ENCODE measurements around the gene PTCD2. TPM values are rescaled to one million over a fixed set of nuclear protein-coding genes. Genes with fewer than 3 reads are reported as not detected.

PTCD2 gene
- total and polyA plus RNA-seq, 2 of the 8 experiments (the other 6 are each of a cell fraction or from before 2014, with no cell fraction given), result 7.3 to 15.4 TPM

GRCh38 chr5:72355706-72356299 lies 35.6 kb downstream of the PTCD2 start:
- Histone ChIP-seq H4K20me1 (replicated peaks in 1 of 2; ENCODE audit: control insufficient read depth in 1 of 2, insufficient read depth in 2 of 2, low read length in 2 of 2) (no peaks in the 10 kb centered on the region), H2BK5ac (ENCODE audit: low read depth, low read length) (no peak overlapping the region), H3K27ac (ENCODE audit: low read depth, low read length) (no peak overlapping the region), H4K91ac (replicated peaks; ENCODE audit: insufficient read length, low read length) (no peak overlapping the region), H3K18ac (ENCODE audit: extremely low read depth, low read length) (no peak overlapping the region), H2BK20ac (ENCODE audit: low read length) (no peak overlapping the region), H3K56ac (replicated peaks; ENCODE audit: insufficient read length, low read depth, low read length) (no peak overlapping the region), H3K23ac (ENCODE audit: insufficient read length) (no peak overlapping the region), H3K4me2 (ENCODE audit: insufficient read depth in 1 of 2, low read depth in 2 of 2, low read length in 2 of 2) (no peak overlapping the region), H3K9ac (replicated peaks in 1 of 4; ENCODE audit: extremely low read depth in 1 of 4, low read depth in 3 of 4, low read length in 3 of 4) (no peak overlapping the region), H2BK15ac (ENCODE audit: low read length) (no peak overlapping the region), H2BK120ac (replicated peaks; ENCODE audit: low read depth, low read length) (no peak overlapping the region), H3K4me3 (ENCODE audit: extremely low read depth in 1 of 4, insufficient read depth in 2 of 4, low read depth in 3 of 4, low read length in 4 of 4) (no peak overlapping the region), H3K14ac (ENCODE audit: insufficient read length) (no peak overlapping the region), H3K4ac (replicated peaks; ENCODE audit: insufficient read length, low read depth, low read length) (no peak overlapping the region), H3K27me3 (replicated peaks in 1 of 4; ENCODE audit: control insufficient read depth in 3 of 4, extremely low read depth in 1 of 4, insufficient read depth in 3 of 4, low read length in 3 of 4) (no peaks in the 10 kb centered on the region), H3K36me3 (ENCODE audit: control insufficient read depth in 2 of 4, insufficient read depth in 4 of 4, low read length in 3 of 4) (peaks cover 0 to 10% (median 5%) of the 10 kb centered on the region in 4 experiments; a peak in 4 of 8 replicates), H4K5ac (ENCODE audit: insufficient read length, low read depth, low read length) (no peak overlapping the region), H4K8ac (ENCODE audit: extremely low read depth, insufficient read depth, low read length) (no peak overlapping the region), H2BK12ac (ENCODE audit: low read depth, low read length) (no peak overlapping the region), H3K4me1 (replicated peaks in 1 of 4; ENCODE audit: control insufficient read depth in 3 of 4, insufficient read depth in 4 of 4, low read length in 3 of 4) (no peaks in the 10 kb centered on the region), H3K9me3 (ENCODE audit: insufficient read depth in 2 of 2, low read depth in 1 of 2, low read length in 1 of 2) (no peaks in the 10 kb centered on the region), H3K23me2 (ENCODE audit: low read depth, low read length) (no peaks in the 10 kb centered on the region), H2AK5ac (ENCODE audit: low read depth, low read length) (no peak overlapping the region), H3K79me1 (ENCODE audit: low read depth, low read length) (no peaks in the 10 kb centered on the region), H2AFZ (ENCODE audit: low read length) (no peak overlapping the region), H3K79me2 (ENCODE audit: control insufficient read depth in 1 of 2, insufficient read depth in 2 of 2, low read length in 2 of 2) (no peaks in the 10 kb centered on the region)
- peak; percentile 79 for FAIRE-seq
- 79% methylated on average over 5 of the region's 5 CpGs; no CpG with 5 or more reads in 1 of the 2 experiments for WGBS, 2 experiments (ENCODE audit: extremely low coverage in 1 of 2, insufficient coverage in 1 of 2, insufficient read length in 1 of 2, insufficient replicate concordance in 2 of 2, low coverage in 1 of 2, low lambda C conversion rate in 2 of 2, missing lambda C conversion rate in 1 of 2)
- ChIA-PET POLR2A (ENCODE audit: partially characterized antibody) (interaction anchor here (1.0 to 1.2 kb wide), 2 partner anchors 19 to 36 kb away, joined by 3 read pairs; partner anchors contain the start of genes MRPS27 and PTCD2), CTCF (ENCODE audit: partially characterized antibody) (interaction anchor here (0.6 to 5.2 kb wide), 23 partner anchors 10 to 200 kb away, joined by 3 to 38 read pairs (median 3); no protein-coding TSS in a partner anchor)
- DNase-seq (ENCODE audit: low read depth in 1 of 2, low spot score in 2 of 2), result no peak
- TF ChIP-seq CBX8 (IDR thresholded peaks at IDR 0.05; ENCODE audit: borderline replicate concordance, low read depth, low read length) (no peak), ATF3 (IDR thresholded peaks at IDR 0.05; ENCODE audit: insufficient read depth, low read depth, low read length) (no peak), RXRA (IDR thresholded peaks at IDR 0.05; ENCODE audit: insufficient read depth, low read depth, low read length) (no peak), TAF7 (optimal IDR thresholded peaks at IDR 0.05; ENCODE audit: borderline replicate concordance, low read depth, low read length) (no peak), CTCF (IDR thresholded peaks at IDR 0.05; ENCODE audit: control extremely low read depth in 1 of 3, insufficient read depth in 1 of 3, low read depth in 1 of 3, low read length in 3 of 3) (peak; percentile 53 to 83 (median 67)), RAD21 (IDR thresholded peaks at IDR 0.05 in 1 of 2, conservative IDR thresholded peaks at IDR 0.05 in 1 of 2; ENCODE audit: low read depth in 2 of 2, low read length in 2 of 2) (peak; percentile 75 to 82), RFX5 (IDR thresholded peaks at IDR 0.05; ENCODE audit: borderline replicate concordance, low read depth, low read length) (no peak)

Measured in H1 (cell line).